H9 (cell line): ENCODE measurements around the gene SSBP1. TPM values are rescaled to one million over a fixed set of nuclear protein-coding genes. Genes with fewer than 3 reads are reported as not detected.

Experiments used
- DNase-seq: peaks from one replicate; pipeline ENCODE4 v3.0.0-alpha.2; 2017
- H2AFZ ChIP-seq: one replicate; pipeline ENCODE4 v1.6.1; 2013; ENCODE audit warnings: mild to moderate bottlenecking, low read length, control low read depth, moderate library complexity
- H2AK5ac ChIP-seq: 2 replicates; pipeline ENCODE4 v1.6.1; 2013; ENCODE audit warnings: low read length, control low read depth, mixed read lengths; ENCODE audit not compliant: insufficient read length
- H2BK120ac ChIP-seq: one replicate; pipeline ENCODE4 v1.6.1; 2013; ENCODE audit warnings: low read depth, mild to moderate bottlenecking, low read length, control low read depth, inconsistent platforms; ENCODE audit not compliant: poor library complexity, severe bottlenecking
- H2BK12ac ChIP-seq: 2 replicates; pipeline ENCODE4 v1.6.1; 2013; ENCODE audit warnings: low read length, control low read depth, mixed read lengths, low read depth; ENCODE audit not compliant: insufficient read length
- H2BK15ac ChIP-seq: 2 replicates; pipeline ENCODE4 v1.6.1; 2013; ENCODE audit warnings: low read depth, low read length, control low read depth
- H2BK20ac ChIP-seq: one replicate; pipeline ENCODE4 v1.6.1; 2013; ENCODE audit warnings: low read depth, mild to moderate bottlenecking, low read length, control low read depth, inconsistent platforms; ENCODE audit not compliant: poor library complexity, severe bottlenecking
- H2BK5ac ChIP-seq: 2 replicates; pipeline ENCODE4 v1.6.1; 2013; ENCODE audit warnings: low read length, control low read depth, mixed read lengths; ENCODE audit not compliant: insufficient read length
- H3K14ac ChIP-seq: 2 replicates; pipeline ENCODE4 v1.6.1; 2013; ENCODE audit warnings: low read length, control low read depth; ENCODE audit not compliant: insufficient read depth
- H3K18ac ChIP-seq: 2 replicates; pipeline ENCODE4 v1.6.1; 2013; ENCODE audit warnings: low read depth, mild to moderate bottlenecking, mixed read lengths, low read length, control low read depth; ENCODE audit not compliant: insufficient read length
- H3K23ac ChIP-seq: 2 replicates; pipeline ENCODE4 v1.6.1; 2013; ENCODE audit warnings: low read length, control low read depth, mixed read lengths, low read depth; ENCODE audit not compliant: insufficient read length
- H3K23me2 ChIP-seq: 2 replicates; pipeline ENCODE4 v1.6.1; 2013; ENCODE audit warnings: low read depth, mild to moderate bottlenecking, mixed read lengths, low read length, control low read depth; ENCODE audit not compliant: insufficient read length, poor library complexity, severe bottlenecking
- H3K27ac ChIP-seq: 2 replicates; pipeline ENCODE4 v1.5.1; 2013; ENCODE audit warnings: low read length, control low read depth, mixed read lengths, low read depth; ENCODE audit not compliant: insufficient read length
- H3K27me3 ChIP-seq: 2 replicates; pipeline ENCODE4 v1.6.1; 2013; ENCODE audit warnings: low read length, control low read depth, inconsistent platforms; ENCODE audit not compliant: insufficient read depth
- H3K4ac ChIP-seq: 2 replicates; pipeline ENCODE4 v1.6.1; 2013; ENCODE audit warnings: low read depth, mild to moderate bottlenecking, control low read depth, inconsistent platforms, low read length, moderate library complexity
- H3K4me1 ChIP-seq: 2 replicates; pipeline ENCODE4 v1.6.1; 2013; ENCODE audit warnings: low read length, control low read depth, inconsistent platforms; ENCODE audit not compliant: insufficient read depth
- H3K4me2 ChIP-seq: 2 replicates; pipeline ENCODE4 v1.6.1; 2013; ENCODE audit warnings: low read length, control low read depth, mixed read lengths; ENCODE audit not compliant: insufficient read length, insufficient read depth
- H3K56ac ChIP-seq: 2 replicates; pipeline ENCODE4 v1.6.1; 2013; ENCODE audit warnings: low read depth, mild to moderate bottlenecking, mixed read lengths, low read length, control low read depth; ENCODE audit not compliant: insufficient read length
- H3K79me1 ChIP-seq: 2 replicates; pipeline ENCODE4 v1.6.1; 2013; ENCODE audit warnings: low read depth, mild to moderate bottlenecking, moderate library complexity, low read length, control low read depth, inconsistent platforms; ENCODE audit not compliant: insufficient read depth, poor library complexity, severe bottlenecking
- H3K79me2 ChIP-seq: 2 replicates; pipeline ENCODE4 v1.6.1; 2013; ENCODE audit warnings: low read length, control low read depth, inconsistent platforms; ENCODE audit not compliant: insufficient read depth
- H3K9ac ChIP-seq: 2 replicates; pipeline ENCODE4 v1.6.1; 2013; ENCODE audit warnings: low read length, control low read depth, mixed read lengths; ENCODE audit not compliant: insufficient read length; ENCODE audit errors: extremely low read depth
- H3K9me3 ChIP-seq: one replicate; pipeline ENCODE4 v1.6.1; 2013; ENCODE audit warnings: low read depth, low read length, inconsistent platforms; ENCODE audit not compliant: control insufficient read depth
- H3T11ph ChIP-seq: one replicate; pipeline ENCODE4 v1.6.1; 2013; ENCODE audit warnings: mild to moderate bottlenecking, low read length, control low read depth, inconsistent platforms
- H4K20me1 ChIP-seq: one replicate; pipeline ENCODE4 v1.6.1; 2013; ENCODE audit not compliant: control insufficient read depth, insufficient read length, insufficient read depth
- H4K5ac ChIP-seq: 2 replicates; pipeline ENCODE4 v1.6.1; 2013; ENCODE audit warnings: low read depth, mild to moderate bottlenecking, mixed read lengths, low read length, control low read depth; ENCODE audit not compliant: insufficient read length
- H4K8ac ChIP-seq: replicated peaks from 2 replicates; pipeline ENCODE4 v1.6.1; 2013; ENCODE audit warnings: low read length, control low read depth, mixed read lengths, low read depth; ENCODE audit not compliant: insufficient read length
- H4K91ac ChIP-seq: 2 replicates; pipeline ENCODE4 v1.6.1; 2013; ENCODE audit warnings: low read depth, mild to moderate bottlenecking, moderate library complexity, mixed read lengths, low read length, control low read depth; ENCODE audit not compliant: insufficient read length
- H3K27ac Mint-ChIP-seq, 3 experiments: 2 replicates in 2 of 3; 3 replicates in 1 of 3; pipeline ENCODE4 v1.8.0; 2020 to 2021; ENCODE audit warnings: mixed read lengths in 3 of 3, mild to moderate bottlenecking in 1 of 3, moderate library complexity in 1 of 3
- H3K27me3 Mint-ChIP-seq: 2 replicates; pipeline ENCODE4 v1.8.0; 2021; ENCODE audit warnings: low read depth, mild to moderate bottlenecking, moderate library complexity, mixed read lengths
- H3K36me3 Mint-ChIP-seq, 3 experiments: 2 replicates in 2 of 3; 3 replicates in 1 of 3; pipeline ENCODE4 v1.8.0; 2020 to 2021; ENCODE audit warnings: low read depth in 3 of 3, mixed read lengths in 3 of 3; ENCODE audit not compliant: insufficient read depth in 1 of 3
- H3K4me1 Mint-ChIP-seq, 2 experiments: 2 replicates each; pipeline ENCODE4 v1.8.0; 2020; ENCODE audit warnings: mixed read lengths in 2 of 2
- H3K4me3 Mint-ChIP-seq, 2 experiments: 2 replicates in 1 of 2; 3 replicates in 1 of 2; pipeline ENCODE4 v1.8.0; 2020 to 2021; ENCODE audit warnings: mild to moderate bottlenecking in 2 of 2, mixed read lengths in 2 of 2, moderate library complexity in 1 of 2
- H3K9me3 Mint-ChIP-seq, 2 experiments: 2 replicates in 1 of 2; 3 replicates in 1 of 2; pipeline ENCODE4 v1.8.0; 2020; ENCODE audit warnings: mild to moderate bottlenecking in 2 of 2, mixed read lengths in 2 of 2, moderate library complexity in 1 of 2
- WGBS: extraction: QIAGEN DNeasy Blood & Tissue Kit; methylation state at CpG from one replicate; pipeline ENCODE4 v1.1.7; 2013; ENCODE audit warnings: missing lambda C conversion rate, low lambda C conversion rate, mixed read lengths; ENCODE audit not compliant: insufficient read length; ENCODE audit errors: extremely low coverage; 5-methylcytosine and 5-hydroxymethylcytosine counted together
- total RNA-seq: library from RNA; stranded (reverse); gene quantifications from 2 replicates; pipeline ENCODE4 v1.2.1, GENCODE V29; 2021
- TF ChIP-seq, protein P1 (sequence below): fragments of 200-600 bp; sonication (generic); conservative IDR thresholded peaks from 3 replicates; pipeline ENCODE4 v1.8.0; 2021; ENCODE audit warnings: antibody characterized with exemption, mild to moderate bottlenecking

The SSBP1 gene
- total RNA-seq, 1 experiment from 2014 or later = 266 TPM

GRCh38 chr7:141708351-141708750 is 29.8 kb upstream of the SSBP1 start, which contains the start of gene WEE2:
WEE2 (plus strand) TSS chr7:141708353; CDS start chr7:141708759, 406 bp downstream.
- Histone ChIP-seq H4K8ac (no peak within 1 kb of the TSS), H3K23me2 (no peaks in the 10 kb centered on the region), H3K23ac (no peak within 1 kb of the TSS), H3T11ph (no peak within 1 kb of the TSS), H4K91ac (no peak within 1 kb of the TSS), H3K4ac (no peak within 1 kb of the TSS), H3K9ac (no peak within 1 kb of the TSS), H3K18ac (no peak within 1 kb of the TSS), H3K79me2 (no peaks in the 10 kb centered on the region), H3K27me3 (no peaks in the 10 kb centered on the region; the same call in 1 of the 2 replicates), H2BK120ac (no peak within 1 kb of the TSS), H3K56ac (no peak within 1 kb of the TSS), H2BK20ac (no peak within 1 kb of the TSS), H2AFZ (no peak within 1 kb of the TSS), H2BK15ac (no peak within 1 kb of the TSS), H3K9me3 (no peaks in the 10 kb centered on the region), H3K4me1 (peaks cover 8% of the 10 kb centered on the region; the same call in 1 of the 2 replicates), H2BK5ac (no peak within 1 kb of the TSS), H4K5ac (no peak within 1 kb of the TSS), H3K79me1 (no peaks in the 10 kb centered on the region), H3K27ac (no peak within 1 kb of the TSS), H4K20me1 (no peaks in the 10 kb centered on the region), H2AK5ac (no peak within 1 kb of the TSS), H3K14ac (no peak within 1 kb of the TSS), H3K4me2 (no peak within 1 kb of the TSS), H2BK12ac (no peak within 1 kb of the TSS)
- Mint-ChIP-seq H3K27ac (no peak within 1 kb of the TSS), H3K9me3 (no peaks in the 10 kb centered on the region), H3K36me3 (no peaks in the 10 kb centered on the region), H3K27me3 (peaks cover 12% of the 10 kb centered on the region), H3K4me1 (peaks cover 39 to 42% of the 10 kb centered on the region in 2 experiments), H3K4me3 (no peak within 1 kb of the TSS)
- TF ChIP-seq, protein P1, sequence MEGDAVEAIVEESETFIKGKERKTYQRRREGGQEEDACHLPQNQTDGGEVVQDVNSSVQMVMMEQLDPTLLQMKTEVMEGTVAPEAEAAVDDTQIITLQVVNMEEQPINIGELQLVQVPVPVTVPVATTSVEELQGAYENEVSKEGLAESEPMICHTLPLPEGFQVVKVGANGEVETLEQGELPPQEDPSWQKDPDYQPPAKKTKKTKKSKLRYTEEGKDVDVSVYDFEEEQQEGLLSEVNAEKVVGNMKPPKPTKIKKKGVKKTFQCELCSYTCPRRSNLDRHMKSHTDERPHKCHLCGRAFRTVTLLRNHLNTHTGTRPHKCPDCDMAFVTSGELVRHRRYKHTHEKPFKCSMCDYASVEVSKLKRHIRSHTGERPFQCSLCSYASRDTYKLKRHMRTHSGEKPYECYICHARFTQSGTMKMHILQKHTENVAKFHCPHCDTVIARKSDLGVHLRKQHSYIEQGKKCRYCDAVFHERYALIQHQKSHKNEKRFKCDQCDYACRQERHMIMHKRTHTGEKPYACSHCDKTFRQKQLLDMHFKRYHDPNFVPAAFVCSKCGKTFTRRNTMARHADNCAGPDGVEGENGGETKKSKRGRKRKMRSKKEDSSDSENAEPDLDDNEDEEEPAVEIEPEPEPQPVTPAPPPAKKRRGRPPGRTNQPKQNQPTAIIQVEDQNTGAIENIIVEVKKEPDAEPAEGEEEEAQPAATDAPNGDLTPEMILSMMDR = no peak
- DNase-seq = no peak
- no CpG with 5 or more reads among the region's 6 CpGs for WGBS
